DLD1 (cell line): Measurements from ENCODE around the gene SRGAP1.
"Not testable (repeated sequence)": the region's sequence is repeated elsewhere in the genome, so short reads cannot be mapped to it uniquely, and the experiment has no call there.

Experiments used
- in situ Hi-C: cut with HindIII; loops from 2 replicates; pipeline ENCODE4 v1.10.0; 2017; ENCODE audit warnings: low sequenced_read_pairs

Gene SRGAP1

GRCh38 chr12:63995512-63995911 is 151.0 kb downstream of the SRGAP1 start:
- in situ Hi-C loops, result no loop called here

GRCh38 chr12:63996556-63996955 is 152.1 kb downstream of the SRGAP1 start:
- in situ Hi-C loops, result no loop called here

GRCh38 chr12:63997198-63997597 is 152.7 kb downstream of the SRGAP1 start:
- in situ Hi-C loops, result no loop called here

GRCh38 chr12:63998584-63998983 is 154.1 kb downstream of the SRGAP1 start:
- in situ Hi-C loops, result no loop called here

- in situ Hi-C loops, result no loop called here
Observed at GRCh38 chr12:63999853-64000252, 155.4 kb downstream of the SRGAP1 start.

GRCh38 chr12:64001439-64001838 is 156.9 kb downstream of the SRGAP1 start:
- in situ Hi-C loops, result no loop called here

GRCh38 chr12:64004641-64005040 is 160.1 kb downstream of the SRGAP1 start:
- in situ Hi-C loops, result no loop called here

GRCh38 chr12:64006211-64006825 is 161.8 kb downstream of the SRGAP1 start:
- in situ Hi-C loops, result no loop called here

- in situ Hi-C loops, result no loop called here
Observed at GRCh38 chr12:64007853-64008252, 163.4 kb downstream of the SRGAP1 start.

- in situ Hi-C loops, result no loop called here
Observed at GRCh38 chr12:64008596-64008995, 164.1 kb downstream of the SRGAP1 start.

- in situ Hi-C loops, result no loop called here
Observed at GRCh38 chr12:64009321-64010068, 165.0 kb downstream of the SRGAP1 start.

- in situ Hi-C loops, result no loop called here
Observed at GRCh38 chr12:64010069-64010686, 165.7 kb downstream of the SRGAP1 start.

GRCh38 chr12:64016521-64016920 is 172.0 kb downstream of the SRGAP1 start:
- in situ Hi-C loops, result no loop called here

GRCh38 chr12:64018116-64018515 is 173.6 kb downstream of the SRGAP1 start:
- in situ Hi-C loops, result not testable (repeated sequence)

- in situ Hi-C loops, result no loop called here
Observed at GRCh38 chr12:64018524-64018923, 174.0 kb downstream of the SRGAP1 start.

- in situ Hi-C loops, result no loop called here
Observed at GRCh38 chr12:64019101-64019500, 174.6 kb downstream of the SRGAP1 start.

- in situ Hi-C loops, result no loop called here
Observed at GRCh38 chr12:64019654-64020053, 175.2 kb downstream of the SRGAP1 start.

- in situ Hi-C loops, result no loop called here
Observed at GRCh38 chr12:64025174-64025958, 180.9 kb downstream of the SRGAP1 start.

GRCh38 chr12:64027311-64027710 is 182.8 kb downstream of the SRGAP1 start:
- in situ Hi-C loops, result no loop called here

- in situ Hi-C loops, result no loop called here
Observed at GRCh38 chr12:64028541-64028940, 184.0 kb downstream of the SRGAP1 start.
